Suprapubic skin (tissue), 4 donors: ENCODE results near the gene UGT1A10.

ENCODE experiments used
- EP300 ChIP-seq: sonication (generic); formaldehyde crosslinking; IDR thresholded peaks from one replicate; pipeline ENCODE4 v1.6.1; 2017; ENCODE audit warnings: antibody characterized with exemption
- POLR2A ChIP-seq, 2 donors: fragments of 450-650 bp; IDR thresholded peaks; one replicate each; pipeline ENCODE4 v1.6.1; 2017; ENCODE audit warnings: antibody characterized with exemption in 2 of 2, mild to moderate bottlenecking in 2 of 2, moderate library complexity in 2 of 2
- POLR2AphosphoS5 ChIP-seq, 3 donors: sonication (generic); formaldehyde crosslinking; IDR thresholded peaks; one replicate each; pipeline ENCODE4 v1.6.1; 2017; ENCODE audit warnings: antibody characterized with exemption in 3 of 3
- TF ChIP-seq, protein P1 (sequence below), 2 donors: fragments of 200-600 bp in 1 of 2; fragments of 450-650 bp in 1 of 2; sonication (generic) in 1 of 2; IDR thresholded peaks; one replicate each; pipeline ENCODE4 v1.5.1; 2016 to 2019; ENCODE audit warnings: antibody characterized with exemption in 2 of 2, mild to moderate bottlenecking in 1 of 2, moderate library complexity in 1 of 2

DNA sequence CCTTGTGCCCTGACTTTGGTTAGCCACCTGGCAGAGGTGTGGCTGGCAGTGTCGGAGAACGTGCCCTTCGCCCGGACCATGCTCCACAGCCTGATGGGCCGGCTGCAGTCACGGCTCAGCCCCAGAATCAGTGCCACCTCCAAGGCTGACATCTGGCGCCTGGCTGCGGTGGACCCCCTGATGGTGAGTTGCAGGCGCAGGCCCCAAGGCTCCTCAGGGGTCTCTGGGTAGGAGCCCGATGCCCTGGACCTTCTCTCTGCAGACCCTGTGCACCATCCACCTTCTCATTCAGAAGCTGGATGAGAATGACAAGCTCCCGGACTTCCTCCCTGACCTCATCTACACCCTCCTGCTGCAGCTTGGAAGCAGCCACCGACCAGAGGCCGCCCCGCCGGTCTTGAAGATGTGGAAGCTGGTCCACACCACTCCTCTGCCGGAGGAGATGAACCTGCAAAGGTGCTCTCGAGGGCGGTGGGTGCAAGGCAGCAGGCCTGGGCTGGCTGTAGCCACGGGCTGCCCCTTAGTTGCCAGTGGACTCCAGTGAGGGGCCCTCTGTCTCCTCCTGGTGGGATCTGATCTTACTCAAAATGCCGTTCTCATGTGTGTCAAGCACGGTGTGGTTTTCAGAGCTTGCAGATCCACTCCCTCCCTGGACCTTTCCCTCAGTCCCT is 186.0 kb downstream of the UGT1A10 start:
- TF ChIP-seq, protein P1, sequence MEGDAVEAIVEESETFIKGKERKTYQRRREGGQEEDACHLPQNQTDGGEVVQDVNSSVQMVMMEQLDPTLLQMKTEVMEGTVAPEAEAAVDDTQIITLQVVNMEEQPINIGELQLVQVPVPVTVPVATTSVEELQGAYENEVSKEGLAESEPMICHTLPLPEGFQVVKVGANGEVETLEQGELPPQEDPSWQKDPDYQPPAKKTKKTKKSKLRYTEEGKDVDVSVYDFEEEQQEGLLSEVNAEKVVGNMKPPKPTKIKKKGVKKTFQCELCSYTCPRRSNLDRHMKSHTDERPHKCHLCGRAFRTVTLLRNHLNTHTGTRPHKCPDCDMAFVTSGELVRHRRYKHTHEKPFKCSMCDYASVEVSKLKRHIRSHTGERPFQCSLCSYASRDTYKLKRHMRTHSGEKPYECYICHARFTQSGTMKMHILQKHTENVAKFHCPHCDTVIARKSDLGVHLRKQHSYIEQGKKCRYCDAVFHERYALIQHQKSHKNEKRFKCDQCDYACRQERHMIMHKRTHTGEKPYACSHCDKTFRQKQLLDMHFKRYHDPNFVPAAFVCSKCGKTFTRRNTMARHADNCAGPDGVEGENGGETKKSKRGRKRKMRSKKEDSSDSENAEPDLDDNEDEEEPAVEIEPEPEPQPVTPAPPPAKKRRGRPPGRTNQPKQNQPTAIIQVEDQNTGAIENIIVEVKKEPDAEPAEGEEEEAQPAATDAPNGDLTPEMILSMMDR (IDR thresholded peaks at IDR 0.05) = no peak
- no peak for TF ChIP-seq POLR2AphosphoS5 (IDR thresholded peaks at IDR 0.05)
- no peak for TF ChIP-seq POLR2A (IDR thresholded peaks at IDR 0.05)
- no peak for TF ChIP-seq EP300
